Endodermal cell (in vitro differentiated cells): ENCODE measurements around the gene ZNF462. TPM values are rescaled to one million over a fixed set of nuclear protein-coding genes. Genes with fewer than 3 reads are reported as not detected.

ENCODE experiments used
- DNase-seq: peaks from one replicate; pipeline ENCODE4 v3.0.0-alpha.2; 2017
- H3K27ac ChIP-seq: 2 replicates; pipeline ENCODE4 v1.5.1; 2013; ENCODE audit warnings: mild to moderate bottlenecking, low read depth, low read length, moderate library complexity
- H3K27me3 ChIP-seq: 2 replicates; pipeline ENCODE4 v1.6.1; 2013; ENCODE audit warnings: mild to moderate bottlenecking, low read length, moderate library complexity; ENCODE audit not compliant: insufficient read depth, control insufficient read depth, poor library complexity, severe bottlenecking
- H3K36me3 ChIP-seq: 2 replicates; pipeline ENCODE4 v1.7.0; 2013; ENCODE audit warnings: mild to moderate bottlenecking, low read length, moderate library complexity; ENCODE audit not compliant: control insufficient read depth, insufficient read depth
- H3K4me1 ChIP-seq: one replicate; pipeline ENCODE4 v1.7.0; 2013; ENCODE audit warnings: low read length; ENCODE audit not compliant: control insufficient read depth, insufficient read depth
- H3K4me3 ChIP-seq: 2 replicates; pipeline ENCODE4 v1.5.1; 2013; ENCODE audit warnings: mild to moderate bottlenecking, low read length, moderate library complexity
- H3K9ac ChIP-seq: 2 replicates; pipeline ENCODE4 v1.6.1; 2013; ENCODE audit warnings: mild to moderate bottlenecking, low read length, moderate library complexity; ENCODE audit not compliant: poor library complexity, severe bottlenecking; ENCODE audit errors: extremely low read depth
- H3K9me3 ChIP-seq: 2 replicates; pipeline ENCODE4 v1.6.1; 2013; ENCODE audit warnings: mild to moderate bottlenecking, low read length, moderate library complexity; ENCODE audit not compliant: control insufficient read depth
- H3K27ac Mint-ChIP-seq: 2 replicates; pipeline ENCODE4 v1.8.0; 2020; ENCODE audit warnings: mixed read lengths
- H3K27me3 Mint-ChIP-seq: 2 replicates; pipeline ENCODE4 v1.8.0; 2021; ENCODE audit warnings: mild to moderate bottlenecking, mixed read lengths; ENCODE audit not compliant: insufficient read depth
- H3K36me3 Mint-ChIP-seq: 2 replicates; pipeline ENCODE4 v1.8.0; 2020; ENCODE audit warnings: low read depth, mixed read lengths
- H3K4me1 Mint-ChIP-seq: 2 replicates; pipeline ENCODE4 v1.8.0; 2020; ENCODE audit warnings: mixed read lengths
- H3K4me3 Mint-ChIP-seq: 2 replicates; pipeline ENCODE4 v1.8.0; 2020; ENCODE audit warnings: mild to moderate bottlenecking, moderate library complexity, mixed read lengths
- H3K9me3 Mint-ChIP-seq: 2 replicates; pipeline ENCODE4 v1.8.0; 2020; ENCODE audit warnings: mild to moderate bottlenecking, mixed read lengths
- CTCF ChIP-seq: fragments of 200-600 bp; sonication (generic); conservative IDR thresholded peaks from 2 replicates; pipeline ENCODE4 v1.5.0; 2021; ENCODE audit warnings: antibody characterized with exemption, mild to moderate bottlenecking
- WGBS, 2 experiments: methylation state at CpG; one replicate each; pipeline versions ENCODE4 v1.1.5 to v1.1.7; 2013; ENCODE audit warnings: missing lambda C conversion rate in 2 of 2, mixed read lengths in 1 of 2; ENCODE audit not compliant: insufficient coverage in 1 of 2, insufficient read length in 1 of 2; 5-methylcytosine and 5-hydroxymethylcytosine counted together
- total RNA-seq, 2 donors: library from RNA; stranded (reverse); fragmentation: NEBNext Ultra II Directional in 1 of 2; extraction: Animal tissue kit (Norgen Biotek cat#: 25700) in 1 of 2; gene quantifications; 2 replicates in 1 of 2; 3 replicates in 1 of 2; pipeline ENCODE4 v1.2.1, GENCODE V29; 2021

The ZNF462 gene
- total RNA-seq, 2 donors from 2014 or later = 68.2 to 88.4 TPM

- no peak overlapping the region for H3K27ac Mint-ChIP-seq
- no peak overlapping the region for H3K4me3 ChIP-seq
- DNase-seq = no peak
- H3K4me1 Mint-ChIP-seq = peaks cover 13% of the 10 kb centered on the region
- H3K4me3 Mint-ChIP-seq = no peak overlapping the region
- H3K9me3 ChIP-seq = no peaks in the 10 kb centered on the region
- peaks cover 2% of the 10 kb centered on the region for H3K4me1 ChIP-seq
- no peaks in the 10 kb centered on the region for H3K27me3 ChIP-seq
- no peak overlapping the region for H3K9ac ChIP-seq
- 95% methylated on average over 3 of the region's 3 CpGs; no CpG with 5 or more reads in 1 of the 2 experiments for WGBS, 2 experiments
- no peak for TF ChIP-seq CTCF
- H3K27me3 Mint-ChIP-seq = no peaks in the 10 kb centered on the region
- no peak overlapping the region for H3K27ac ChIP-seq
- H3K36me3 Mint-ChIP-seq = peaks cover 79% of the 10 kb centered on the region
- no peaks in the 10 kb centered on the region for H3K9me3 Mint-ChIP-seq
- peaks cover 94% of the 10 kb centered on the region for H3K36me3 ChIP-seq
Observed at GRCh38 chr9:106932675-106933074, 69.7 kb downstream of the ZNF462 start.

GRCh38 chr9:106933470-106933869 lies 70.5 kb downstream of the ZNF462 start:
- no peak for DNase-seq
- H3K4me3 ChIP-seq = no peak overlapping the region
- Mint-ChIP-seq H3K27me3 (no peaks in the 10 kb centered on the region), H3K4me3 (no peak overlapping the region), H3K4me1 (peaks cover 13% of the 10 kb centered on the region), H3K9me3 (no peaks in the 10 kb centered on the region), H3K27ac (no peak overlapping the region), H3K36me3 (peaks cover 78% of the 10 kb centered on the region)
- H3K27me3 ChIP-seq = no peaks in the 10 kb centered on the region
- H3K4me1 ChIP-seq = peaks cover 2% of the 10 kb centered on the region
- WGBS, 2 experiments = 94% methylated on average over 2 of the region's 2 CpGs; no CpG with 5 or more reads in 1 of the 2 experiments
- no peak overlapping the region for H3K27ac ChIP-seq
- H3K9me3 ChIP-seq = no peaks in the 10 kb centered on the region
- no peak for TF ChIP-seq CTCF
- H3K36me3 ChIP-seq = peaks cover 94% of the 10 kb centered on the region
- no peak overlapping the region for H3K9ac ChIP-seq

GRCh38 chr9:106934442-106935238 lies 71.7 kb downstream of the ZNF462 start:
- no peak overlapping the region for H3K27ac Mint-ChIP-seq
- peaks cover 13% of the 10 kb centered on the region for H3K4me1 Mint-ChIP-seq
- no peak overlapping the region for H3K4me3 Mint-ChIP-seq
- Histone ChIP-seq H3K27me3 (no peaks in the 10 kb centered on the region), H3K9me3 (no peaks in the 10 kb centered on the region), H3K27ac (no peak overlapping the region), H3K9ac (no peak overlapping the region), H3K4me1 (peaks cover 2% of the 10 kb centered on the region), H3K4me3 (no peak overlapping the region), H3K36me3 (peaks cover 94% of the 10 kb centered on the region)
- TF ChIP-seq CTCF = no peak
- H3K9me3 Mint-ChIP-seq = no peaks in the 10 kb centered on the region
- DNase-seq = no peak
- H3K27me3 Mint-ChIP-seq = no peaks in the 10 kb centered on the region
- H3K36me3 Mint-ChIP-seq = peaks cover 78% of the 10 kb centered on the region
- WGBS, 2 experiments = 60 to 89% methylated on average over 1 to 5 of the region's 5 CpGs
